ENCODE results near the gene MEOX1. TPM values are rescaled to one million over a fixed set of nuclear protein-coding genes. Genes with fewer than 3 reads are reported as not detected.

The MEOX1 gene
- total and polyA plus RNA-seq, 2 of the 8 experiments (the other 6 are each of a cell fraction or from before 2014, with no cell fraction given) = not detected

GRCh38 chr17:43598357-43599045 is 63.2 kb downstream of the MEOX1 start:
- WGBS, 2 experiments (ENCODE audit: extremely low coverage in 1 of 2, insufficient coverage in 1 of 2, insufficient read length in 1 of 2, insufficient replicate concordance in 2 of 2, low coverage in 1 of 2, low lambda C conversion rate in 2 of 2, missing lambda C conversion rate in 1 of 2) = 88% methylated on average over 4 of the region's 4 CpGs; no CpG with 5 or more reads in 1 of the 2 experiments
- H3K23me2 ChIP-seq (ENCODE audit: low read depth, low read length) = 0 out of 2 replicates have a peak, but pooled peaks cover 3% of the 10 kb centered on the region
- no peaks in the 10 kb centered on the region; a peak in 3 of 7 replicates for H3K4me1 ChIP-seq (replicated peaks in 1 of 4; ENCODE audit: control insufficient read depth in 3 of 4, insufficient read depth in 4 of 4, low read length in 3 of 4)
- no peak overlapping the region for H3K18ac ChIP-seq (ENCODE audit: extremely low read depth, low read length)
- H3K9ac ChIP-seq (replicated peaks in 1 of 4; ENCODE audit: extremely low read depth in 1 of 4, low read depth in 3 of 4, low read length in 3 of 4) = no peak overlapping the region
- no peak overlapping the region for H2BK120ac ChIP-seq (replicated peaks; ENCODE audit: low read depth, low read length)
- POLR2A ChIA-PET (ENCODE audit: partially characterized antibody) = no interaction called here
- no peak overlapping the region for H2BK20ac ChIP-seq (ENCODE audit: low read length)
- TF ChIP-seq CEBPB (IDR thresholded peaks at IDR 0.05; ENCODE audit: low read depth, low read length) (no peak), KDM1A (IDR thresholded peaks at IDR 0.05; ENCODE audit: borderline replicate concordance, low read length) (peak; percentile 88; the same call in 1 of the 2 replicates), POLR2AphosphoS5 (IDR thresholded peaks at IDR 0.05; ENCODE audit: low read depth, low read length) (no peak), SIN3A (conservative IDR thresholded peaks at IDR 0.05 in 1 of 2, IDR thresholded peaks at IDR 0.05 in 1 of 2; ENCODE audit: low read depth in 1 of 2, low read length in 2 of 2) (no peak), HDAC2 (IDR thresholded peaks at IDR 0.05; ENCODE audit: borderline replicate concordance in 1 of 2, low read depth in 2 of 2, low read length in 2 of 2) (peak in 1 of 2 experiments; percentile 70; a peak in 1 of 4 replicates)
- H3K79me2 ChIP-seq (ENCODE audit: control insufficient read depth in 1 of 2, insufficient read depth in 2 of 2, low read length in 2 of 2) = no peaks in the 10 kb centered on the region
- no peak overlapping the region for H2AFZ ChIP-seq (ENCODE audit: low read length)
- no peak overlapping the region for H4K8ac ChIP-seq (ENCODE audit: extremely low read depth, insufficient read depth, low read length)
- FAIRE-seq = no peak
- no peak overlapping the region for H3K4me3 ChIP-seq (ENCODE audit: extremely low read depth in 1 of 4, insufficient read depth in 2 of 4, low read depth in 3 of 4, low read length in 4 of 4)
- H2BK15ac ChIP-seq (ENCODE audit: low read length) = no peak overlapping the region
- no peak overlapping the region for H4K5ac ChIP-seq (ENCODE audit: insufficient read length, low read depth, low read length)
- CTCF ChIA-PET (ENCODE audit: partially characterized antibody) = interaction anchor here (1.2 to 2.5 kb wide), 8 partner anchors 13 to 75 kb away, joined by 3 to 18 read pairs (median 5); no protein-coding TSS in a partner anchor
- no peak overlapping the region for H2BK12ac ChIP-seq (ENCODE audit: low read depth, low read length)
- H3K36me3 ChIP-seq (ENCODE audit: control insufficient read depth in 2 of 4, insufficient read depth in 4 of 4, low read length in 3 of 4) = no peaks in the 10 kb centered on the region
- H3K27me3 ChIP-seq (replicated peaks in 1 of 4; ENCODE audit: control insufficient read depth in 3 of 4, extremely low read depth in 1 of 4, insufficient read depth in 3 of 4, low read length in 3 of 4) = no peaks in the 10 kb centered on the region
- H3K79me1 ChIP-seq (ENCODE audit: low read depth, low read length) = no peaks in the 10 kb centered on the region
- no peak overlapping the region for H3K14ac ChIP-seq (ENCODE audit: insufficient read length)
- no peak overlapping the region for H2BK5ac ChIP-seq (ENCODE audit: low read depth, low read length)
- H2AK5ac ChIP-seq (ENCODE audit: low read depth, low read length) = no peak overlapping the region
- H3K23ac ChIP-seq (ENCODE audit: insufficient read length) = no peak overlapping the region
- no peak overlapping the region for H4K91ac ChIP-seq (replicated peaks; ENCODE audit: insufficient read length, low read length)
- H3K27ac ChIP-seq (ENCODE audit: low read depth, low read length) = no peak overlapping the region
- DNase-seq (ENCODE audit: low read depth in 1 of 2, low spot score in 2 of 2) = no peak
- no peaks in the 10 kb centered on the region for H4K20me1 ChIP-seq (replicated peaks in 1 of 2; ENCODE audit: control insufficient read depth in 1 of 2, insufficient read depth in 2 of 2, low read length in 2 of 2)
- no peak overlapping the region for H3K56ac ChIP-seq (replicated peaks; ENCODE audit: insufficient read length, low read depth, low read length)
- H3K4ac ChIP-seq (replicated peaks; ENCODE audit: insufficient read length, low read depth, low read length) = no peak overlapping the region
- H3K4me2 ChIP-seq (ENCODE audit: insufficient read depth in 1 of 2, low read depth in 2 of 2, low read length in 2 of 2) = no peak overlapping the region
- no peaks in the 10 kb centered on the region for H3K9me3 ChIP-seq (ENCODE audit: insufficient read depth in 2 of 2, low read depth in 1 of 2, low read length in 1 of 2)
